GM13976 (cell line): Measurements from ENCODE around the gene TENM4.

ENCODE experiments used
- DNase-seq: peaks from one replicate; pipeline ENCODE4 v3.0.0; 2012; ENCODE audit warnings: low spot score
- in situ Hi-C: fragments of 300-500 bp; cut with MboI; formaldehyde crosslinking; loops from one replicate; pipeline ENCODE4 v1.12.0; 2022; ENCODE audit warnings: low sequenced_read_pairs, mixed read lengths, inconsistent platforms; ENCODE audit not compliant: unreplicated experiment
- TF ChIP-seq, protein P1 (sequence below): IDR thresholded peaks from 2 replicates; pipeline ENCODE4 v1.5.1; 2012; ENCODE audit warnings: borderline replicate concordance, mild to moderate bottlenecking; ENCODE audit not compliant: insufficient read depth; ENCODE audit errors: extremely low read depth, missing control alignments, control extremely low read depth

Gene TENM4

DNA sequence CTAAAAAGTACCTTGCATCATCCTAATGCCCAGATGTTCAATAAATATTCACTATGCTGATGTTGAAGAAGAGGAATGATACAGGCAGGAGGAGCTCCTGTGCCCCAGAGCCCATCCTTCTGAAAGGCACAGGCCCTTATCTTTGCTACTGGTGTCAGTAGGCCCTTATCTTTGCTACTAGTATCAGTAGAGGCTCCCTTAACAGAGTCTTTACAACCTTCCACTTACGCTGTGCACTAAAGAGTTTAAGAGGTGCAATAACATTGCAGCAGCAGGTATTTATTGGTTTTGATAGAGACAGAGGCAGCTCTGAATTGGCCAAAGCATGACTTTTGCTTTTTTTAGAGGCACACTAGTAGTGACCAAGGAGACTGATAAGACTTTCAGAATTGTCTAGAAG lies 174.4 kb downstream of the TENM4 start:
- in situ Hi-C loops = no loop called here
- TF ChIP-seq, protein P1, sequence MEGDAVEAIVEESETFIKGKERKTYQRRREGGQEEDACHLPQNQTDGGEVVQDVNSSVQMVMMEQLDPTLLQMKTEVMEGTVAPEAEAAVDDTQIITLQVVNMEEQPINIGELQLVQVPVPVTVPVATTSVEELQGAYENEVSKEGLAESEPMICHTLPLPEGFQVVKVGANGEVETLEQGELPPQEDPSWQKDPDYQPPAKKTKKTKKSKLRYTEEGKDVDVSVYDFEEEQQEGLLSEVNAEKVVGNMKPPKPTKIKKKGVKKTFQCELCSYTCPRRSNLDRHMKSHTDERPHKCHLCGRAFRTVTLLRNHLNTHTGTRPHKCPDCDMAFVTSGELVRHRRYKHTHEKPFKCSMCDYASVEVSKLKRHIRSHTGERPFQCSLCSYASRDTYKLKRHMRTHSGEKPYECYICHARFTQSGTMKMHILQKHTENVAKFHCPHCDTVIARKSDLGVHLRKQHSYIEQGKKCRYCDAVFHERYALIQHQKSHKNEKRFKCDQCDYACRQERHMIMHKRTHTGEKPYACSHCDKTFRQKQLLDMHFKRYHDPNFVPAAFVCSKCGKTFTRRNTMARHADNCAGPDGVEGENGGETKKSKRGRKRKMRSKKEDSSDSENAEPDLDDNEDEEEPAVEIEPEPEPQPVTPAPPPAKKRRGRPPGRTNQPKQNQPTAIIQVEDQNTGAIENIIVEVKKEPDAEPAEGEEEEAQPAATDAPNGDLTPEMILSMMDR = no peak
- DNase-seq = no peak

DNA sequence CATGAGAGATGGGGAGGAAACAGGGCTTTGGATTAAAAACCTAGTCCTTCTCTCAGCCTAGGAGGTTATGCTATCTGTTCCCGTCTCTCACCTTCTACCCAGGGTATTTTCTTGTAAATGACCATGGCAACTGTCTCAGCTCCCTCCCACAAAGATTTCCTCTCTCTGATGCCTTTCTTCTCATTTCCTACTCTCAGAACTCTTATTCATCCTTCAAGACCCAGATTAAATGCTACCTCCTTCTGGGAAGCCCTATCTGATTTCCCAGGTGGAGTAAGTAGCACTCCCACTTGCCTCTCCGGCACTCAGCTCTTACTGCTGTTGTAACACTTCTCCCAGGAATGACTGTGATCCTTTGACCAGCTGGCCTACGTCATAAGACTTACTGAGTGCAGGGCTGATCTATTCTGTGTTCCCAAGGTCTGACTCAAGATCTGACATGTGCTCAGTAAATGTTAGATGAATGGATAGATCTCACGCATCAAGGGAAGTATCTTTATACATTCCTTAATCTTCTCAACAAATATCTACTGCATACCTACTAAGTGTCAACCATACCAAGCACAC lies 175.0 kb downstream of the TENM4 start:
- TF ChIP-seq, protein P1 = no peak
- in situ Hi-C loops = no loop called here
- DNase-seq = no peak

- no peak for DNase-seq
- TF ChIP-seq, protein P1 = no peak
- in situ Hi-C loops = no loop called here
These were observed 176.5 kb downstream of the TENM4 start for GRCh38 chr11:79264284-79264683.

- TF ChIP-seq, protein P1 = no peak
These were observed 177.8 kb downstream of the TENM4 start for GRCh38 chr11:79263001-79263400.

GRCh38 chr11:79262221-79262620 lies 178.6 kb downstream of the TENM4 start:
- DNase-seq = no peak
- TF ChIP-seq, protein P1 = no peak
- in situ Hi-C loops = no loop called here

More at GRCh38 chr11:79263001-79263400, 177.8 kb downstream of the TENM4 start:
- DNase-seq = no peak
- in situ Hi-C loops = no loop called here

DNA sequence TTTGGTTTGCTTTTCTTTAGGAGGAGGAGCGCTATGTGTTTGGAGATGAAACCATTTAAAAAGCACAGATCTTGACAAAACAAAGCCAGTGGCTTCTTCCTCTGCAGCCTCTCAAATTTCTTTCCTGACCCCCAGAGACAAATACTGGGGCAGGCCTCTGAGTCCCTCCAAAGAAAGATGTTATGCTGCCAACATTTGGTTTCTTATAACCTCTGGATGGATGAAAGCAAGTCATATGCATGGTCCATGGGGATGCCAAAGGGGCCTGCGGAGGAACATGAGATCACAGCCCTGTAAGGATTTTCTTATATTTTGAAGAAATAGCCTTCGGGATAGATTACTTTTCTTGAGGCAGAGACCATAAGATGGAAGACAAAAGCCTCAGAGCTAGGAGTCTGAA lies 179.1 kb downstream of the TENM4 start:
- in situ Hi-C loops = no loop called here
- TF ChIP-seq, protein P1 = no peak
- DNase-seq = no peak

DNA sequence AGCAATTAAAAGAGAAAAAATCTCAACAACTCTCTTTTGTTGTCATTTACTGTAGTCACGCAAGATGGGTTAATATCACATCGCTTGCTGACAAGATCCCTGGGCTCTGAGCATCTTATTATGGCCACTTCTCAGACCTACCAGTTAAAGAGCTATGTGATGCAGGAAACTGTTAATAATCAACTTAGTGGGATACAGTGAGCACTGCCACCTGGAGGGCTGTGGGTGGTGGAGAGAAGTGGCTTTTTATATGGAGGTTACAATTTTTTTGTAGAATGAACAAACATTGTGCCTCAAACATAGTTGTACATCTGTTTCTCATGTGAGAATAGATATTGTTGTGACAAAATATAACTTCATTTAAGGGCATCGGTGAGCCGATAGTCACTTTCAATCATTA lies 181.0 kb downstream of the TENM4 start:
- no peak for DNase-seq
- TF ChIP-seq, protein P1 = no peak
- in situ Hi-C loops = no loop called here
